Bronchial epithelial cell (primary cell): Measurements from ENCODE around the gene AGAP1. TPM values are rescaled to one million over a fixed set of nuclear protein-coding genes. Genes with fewer than 3 reads are reported as not detected.

Experiments used
- DNase-seq: peaks from one replicate; pipeline ENCODE4 v3.0.0-alpha.2; 2010; ENCODE audit warnings: low read depth
- FAIRE-seq: peaks from 2 replicates; lab custom pipeline; 2011; peaks lifted over from hg19 to GRCh38; lab: Jason Lieb, UNC
- H3K27me3 ChIP-seq: 2 replicates; pipeline ENCODE4 v1.5.1; 2011; ENCODE audit warnings: low read length; ENCODE audit not compliant: control insufficient read depth, insufficient read depth
- H3K36me3 ChIP-seq: 2 replicates; pipeline ENCODE4 v1.5.1; 2011; ENCODE audit warnings: low read length; ENCODE audit not compliant: control insufficient read depth, insufficient read depth
- H3K4me3 ChIP-seq: 2 replicates; pipeline ENCODE4 v1.5.1; 2011; ENCODE audit warnings: mild to moderate bottlenecking, low read depth, low read length, control low read depth
- CTCF ChIP-seq: IDR thresholded peaks from 2 replicates; pipeline ENCODE4 v1.5.1; 2011; ENCODE audit warnings: mild to moderate bottlenecking, moderate library complexity, low read length, control low read depth, inconsistent platforms; ENCODE audit not compliant: insufficient read depth, severe bottlenecking
- total RNA-seq: library from RNA; depleted of rRNA; stranded (reverse); fragments of >200 nt; gene quantifications from 2 replicates; pipeline ENCODE4 v1.2.1, GENCODE V29; 2014

Gene AGAP1
- total RNA-seq, 1 donor from 2014 or later: 22.4 TPM

GRCh38 chr2:235679471-235679870 is 185.6 kb downstream of the AGAP1 start:
- Histone ChIP-seq H3K4me3 (no peak overlapping the region), H3K27me3 (no peaks in the 10 kb centered on the region), H3K36me3 (no peaks in the 10 kb centered on the region)
- no peak for TF ChIP-seq CTCF
- FAIRE-seq (no peak), DNase-seq (no peak)

GRCh38 chr2:235685024-235685721 is 191.3 kb downstream of the AGAP1 start:
- DNase-seq (no peak), FAIRE-seq (no peak)
- no peaks in the 10 kb centered on the region for H3K36me3 ChIP-seq
- TF ChIP-seq CTCF: no peak
- H3K4me3 ChIP-seq: no peak overlapping the region
- H3K27me3 ChIP-seq: no peaks in the 10 kb centered on the region

GRCh38 chr2:235688511-235689426 is 194.9 kb downstream of the AGAP1 start:
- H3K36me3 ChIP-seq: no peaks in the 10 kb centered on the region
- DNase-seq (no peak), FAIRE-seq (peak; percentile 64)
- no peak for TF ChIP-seq CTCF
- no peaks in the 10 kb centered on the region for H3K27me3 ChIP-seq
- no peak overlapping the region for H3K4me3 ChIP-seq

- peak; percentile 40 for DNase-seq
- Histone ChIP-seq H3K27me3 (no peaks in the 10 kb centered on the region), H3K36me3 (no peaks in the 10 kb centered on the region), H3K4me3 (no peak overlapping the region)
- TF ChIP-seq CTCF: no peak
- no peak for FAIRE-seq
Measured at GRCh38 chr2:235689427-235689853, 195.6 kb downstream of the AGAP1 start.

GRCh38 chr2:235690082-235690808 is 196.4 kb downstream of the AGAP1 start:
- FAIRE-seq: no peak
- Histone ChIP-seq H3K36me3 (no peaks in the 10 kb centered on the region), H3K27me3 (no peaks in the 10 kb centered on the region), H3K4me3 (no peak overlapping the region)
- TF ChIP-seq CTCF: no peak
- no peak for DNase-seq
